Type B pancreatic cell (in vitro differentiated cells): Measurements from ENCODE around the gene FOCAD. TPM values are rescaled to one million over a fixed set of nuclear protein-coding genes. Genes with fewer than 3 reads are reported as not detected.

Experiments used
- DNase-seq: peaks from one replicate; pipeline ENCODE4 v3.0.0; 2021; ENCODE audit warnings: mixed read lengths; ENCODE audit not compliant: unreplicated experiment; ENCODE audit errors: extremely low spot score
- H3K27ac Mint-ChIP-seq: 2 replicates; pipeline ENCODE4 v1.8.0; 2021; ENCODE audit warnings: mild to moderate bottlenecking, mixed read lengths
- H3K27me3 Mint-ChIP-seq: 2 replicates; pipeline ENCODE4 v1.8.0; 2021; ENCODE audit warnings: mixed read lengths
- H3K36me3 Mint-ChIP-seq: 2 replicates; pipeline ENCODE4 v1.8.0; 2021; ENCODE audit warnings: mixed read lengths
- H3K4me1 Mint-ChIP-seq: one replicate; pipeline ENCODE4 v1.8.0; 2021; ENCODE audit warnings: mixed read lengths; ENCODE audit not compliant: unreplicated experiment
- H3K4me3 Mint-ChIP-seq: 2 replicates; pipeline ENCODE4 v1.8.0; 2021; ENCODE audit warnings: mild to moderate bottlenecking, mixed read lengths
- H3K9me3 Mint-ChIP-seq: 2 replicates; pipeline ENCODE4 v1.8.0; 2021; ENCODE audit warnings: mixed read lengths
- total RNA-seq: library from RNA; stranded (reverse); gene quantifications from 2 replicates; pipeline ENCODE4 v1.2.1, GENCODE V29; 2021; ENCODE audit warnings: low replicate concordance
- TF ChIP-seq, protein P1 (sequence below): fragments of 200-600 bp; sonication (generic); conservative IDR thresholded peaks from 2 replicates; pipeline ENCODE4 v1.5.0; 2021; ENCODE audit warnings: antibody characterized with exemption, mild to moderate bottlenecking

FOCAD gene
- total RNA-seq, 1 donor from 2014 or later = 51.0 TPM

DNA sequence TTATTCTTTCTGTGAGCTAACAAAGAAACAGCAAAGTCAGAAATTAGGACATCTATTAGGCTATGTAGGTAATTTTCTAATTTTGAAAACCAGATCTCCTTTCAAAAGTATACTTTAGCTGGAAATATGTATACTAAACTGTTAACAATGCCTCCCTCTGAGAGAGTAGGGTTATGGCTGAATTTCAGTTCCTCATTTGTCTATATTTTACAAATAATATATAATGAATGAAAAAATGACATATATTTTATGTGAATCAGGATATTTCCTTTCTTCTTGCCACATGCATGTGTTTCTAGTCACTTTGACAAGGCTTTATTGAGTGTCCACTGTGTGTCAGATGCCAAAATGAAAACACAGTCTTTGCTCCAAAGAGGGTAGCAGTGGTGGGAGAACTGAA, 331.9 kb downstream of the FOCAD start:
- H3K9me3 Mint-ChIP-seq = no peaks in the 10 kb centered on the region
- peaks cover 3% of the 10 kb centered on the region for H3K4me1 Mint-ChIP-seq
- peaks cover 12% of the 10 kb centered on the region for H3K36me3 Mint-ChIP-seq
- no peak for DNase-seq
- no peaks in the 10 kb centered on the region for H3K27me3 Mint-ChIP-seq
- H3K27ac Mint-ChIP-seq = no peak overlapping the region
- TF ChIP-seq, protein P1, sequence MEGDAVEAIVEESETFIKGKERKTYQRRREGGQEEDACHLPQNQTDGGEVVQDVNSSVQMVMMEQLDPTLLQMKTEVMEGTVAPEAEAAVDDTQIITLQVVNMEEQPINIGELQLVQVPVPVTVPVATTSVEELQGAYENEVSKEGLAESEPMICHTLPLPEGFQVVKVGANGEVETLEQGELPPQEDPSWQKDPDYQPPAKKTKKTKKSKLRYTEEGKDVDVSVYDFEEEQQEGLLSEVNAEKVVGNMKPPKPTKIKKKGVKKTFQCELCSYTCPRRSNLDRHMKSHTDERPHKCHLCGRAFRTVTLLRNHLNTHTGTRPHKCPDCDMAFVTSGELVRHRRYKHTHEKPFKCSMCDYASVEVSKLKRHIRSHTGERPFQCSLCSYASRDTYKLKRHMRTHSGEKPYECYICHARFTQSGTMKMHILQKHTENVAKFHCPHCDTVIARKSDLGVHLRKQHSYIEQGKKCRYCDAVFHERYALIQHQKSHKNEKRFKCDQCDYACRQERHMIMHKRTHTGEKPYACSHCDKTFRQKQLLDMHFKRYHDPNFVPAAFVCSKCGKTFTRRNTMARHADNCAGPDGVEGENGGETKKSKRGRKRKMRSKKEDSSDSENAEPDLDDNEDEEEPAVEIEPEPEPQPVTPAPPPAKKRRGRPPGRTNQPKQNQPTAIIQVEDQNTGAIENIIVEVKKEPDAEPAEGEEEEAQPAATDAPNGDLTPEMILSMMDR = no peak
- no peak overlapping the region for H3K4me3 Mint-ChIP-seq

DNA sequence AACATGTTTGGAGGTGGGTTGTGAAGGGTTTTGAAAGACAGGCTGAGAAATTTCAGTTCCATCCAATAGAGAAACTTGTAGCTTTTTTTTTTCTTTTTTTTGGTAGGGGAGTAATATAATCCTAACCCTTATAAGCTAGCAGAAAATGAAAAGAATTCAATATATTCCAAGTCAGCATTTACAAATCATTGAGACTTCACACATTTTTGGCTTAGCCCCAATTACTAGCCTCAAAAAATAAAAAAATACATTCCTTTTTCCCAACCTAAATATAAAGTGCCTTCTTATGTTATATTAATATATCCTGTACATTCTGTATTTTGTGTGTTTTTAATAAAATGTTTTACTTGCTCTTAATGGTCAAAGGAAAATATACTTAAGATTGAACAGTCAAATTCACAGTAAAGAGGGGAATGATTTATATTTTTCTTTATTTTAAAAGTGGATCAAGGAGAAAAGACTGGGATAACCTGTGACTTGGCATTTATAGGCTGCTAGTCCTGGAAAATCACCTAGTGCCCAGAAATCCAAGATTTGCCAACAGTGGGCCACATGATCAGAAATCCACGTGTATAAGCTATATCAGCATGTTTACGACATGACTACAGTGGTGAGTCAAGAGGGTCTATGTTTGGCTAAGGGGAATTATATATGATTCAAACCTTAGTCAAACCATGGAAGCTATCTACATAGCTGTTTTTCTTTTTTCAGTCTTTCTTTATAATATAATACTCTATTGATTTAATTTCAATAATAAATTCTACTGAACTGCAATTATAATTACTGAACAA, 332.8 kb downstream of the FOCAD start:
- Mint-ChIP-seq H3K9me3 (no peaks in the 10 kb centered on the region), H3K4me3 (no peak overlapping the region), H3K36me3 (peaks cover 15% of the 10 kb centered on the region), H3K27me3 (no peaks in the 10 kb centered on the region), H3K4me1 (peaks cover 3% of the 10 kb centered on the region), H3K27ac (no peak overlapping the region)
- TF ChIP-seq, protein P1 = no peak
- no peak for DNase-seq

DNA sequence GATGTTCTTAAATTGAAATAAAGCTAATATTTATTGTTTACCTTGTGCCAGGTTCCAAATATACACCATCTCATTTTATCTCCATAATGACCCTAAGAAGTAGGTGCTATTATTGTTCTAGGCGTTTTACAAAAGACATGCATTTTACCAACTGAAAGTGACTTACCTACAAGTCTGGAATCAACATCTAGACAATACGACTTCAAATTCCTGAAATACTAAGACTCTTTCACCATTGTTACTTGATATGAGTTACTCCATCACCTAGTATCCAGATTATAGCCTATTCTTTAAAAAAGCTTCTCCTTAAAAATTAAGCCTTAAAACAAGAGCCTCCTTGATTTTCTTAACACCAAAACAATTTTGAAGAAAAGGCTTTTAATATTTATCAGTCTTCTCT, 334.1 kb downstream of the FOCAD start:
- Mint-ChIP-seq H3K27me3 (no peaks in the 10 kb centered on the region), H3K27ac (no peak overlapping the region), H3K4me3 (no peak overlapping the region), H3K9me3 (no peaks in the 10 kb centered on the region), H3K36me3 (peaks cover 15% of the 10 kb centered on the region), H3K4me1 (peaks cover 3% of the 10 kb centered on the region)
- no peak for DNase-seq
- TF ChIP-seq, protein P1 = no peak

DNA sequence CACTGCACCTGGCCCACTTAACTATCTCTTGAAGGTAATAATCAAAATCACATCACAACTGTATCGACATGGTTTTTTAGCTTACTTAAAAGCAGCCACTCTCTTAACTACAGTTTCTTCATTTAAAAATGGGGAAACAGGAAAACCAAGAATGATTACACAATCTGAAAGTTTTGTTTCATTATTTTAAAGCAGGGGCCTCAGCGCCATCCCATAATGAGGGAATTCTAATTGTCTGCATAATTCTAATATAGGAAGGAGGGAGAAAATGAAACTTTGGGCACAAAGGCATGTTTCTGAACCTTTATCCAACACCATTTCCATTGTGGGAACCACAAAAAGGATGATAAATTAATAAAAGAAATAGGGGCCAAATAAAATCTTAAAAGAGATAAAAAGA, 339.8 kb downstream of the FOCAD start:
- H3K36me3 Mint-ChIP-seq = peaks cover 6% of the 10 kb centered on the region
- no peak overlapping the region for H3K27ac Mint-ChIP-seq
- no peaks in the 10 kb centered on the region for H3K4me1 Mint-ChIP-seq
- H3K9me3 Mint-ChIP-seq = no peaks in the 10 kb centered on the region
- TF ChIP-seq, protein P1 = no peak
- DNase-seq = no peak
- no peaks in the 10 kb centered on the region for H3K27me3 Mint-ChIP-seq
- no peak overlapping the region for H3K4me3 Mint-ChIP-seq

DNA sequence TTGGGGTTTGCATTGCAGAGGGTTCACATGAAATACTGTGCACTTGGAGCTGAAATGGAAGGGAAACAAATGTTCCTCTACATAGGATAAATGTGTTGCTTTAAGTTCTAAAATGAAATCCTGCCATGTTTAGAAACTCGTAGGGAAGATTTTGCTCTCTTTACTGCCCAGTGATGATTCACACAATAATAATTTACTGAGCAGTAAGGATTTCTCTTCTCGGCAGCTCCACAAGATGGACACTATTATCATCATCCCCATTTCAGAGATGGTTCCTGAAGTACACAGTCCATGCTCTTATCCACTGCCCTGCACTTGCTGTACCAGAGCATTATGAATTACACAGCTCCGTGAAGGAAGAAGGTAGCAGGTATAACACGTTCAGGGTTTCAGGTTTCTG, 343.2 kb downstream of the FOCAD start:
- no peaks in the 10 kb centered on the region for H3K36me3 Mint-ChIP-seq
- H3K27me3 Mint-ChIP-seq = no peaks in the 10 kb centered on the region
- H3K4me1 Mint-ChIP-seq = no peaks in the 10 kb centered on the region
- no peaks in the 10 kb centered on the region for H3K9me3 Mint-ChIP-seq
- H3K4me3 Mint-ChIP-seq = no peak overlapping the region
- no peak overlapping the region for H3K27ac Mint-ChIP-seq
- TF ChIP-seq, protein P1 = no peak
- no peak for DNase-seq
